ENCODE data around the gene HIKESHI.

GRCh38 chr11:86301742-86302091, 323 bp upstream of the HIKESHI start:
- TF ChIP-seq NRF1 (IDR thresholded peaks at IDR 0.05; ENCODE audit: low read depth, low read length) = no peak
- no peak for TF ChIP-seq CTCF (IDR thresholded peaks at IDR 0.05)
- TF ChIP-seq POLR2AphosphoS5 (IDR thresholded peaks at IDR 0.05; ENCODE audit: low read depth, low read length) = no peak
- no peak for TF ChIP-seq EP300 (IDR thresholded peaks at IDR 0.05; ENCODE audit: borderline replicate concordance in 1 of 2, low read depth in 1 of 2, low read length in 1 of 2)
- TF ChIP-seq, protein P1, sequence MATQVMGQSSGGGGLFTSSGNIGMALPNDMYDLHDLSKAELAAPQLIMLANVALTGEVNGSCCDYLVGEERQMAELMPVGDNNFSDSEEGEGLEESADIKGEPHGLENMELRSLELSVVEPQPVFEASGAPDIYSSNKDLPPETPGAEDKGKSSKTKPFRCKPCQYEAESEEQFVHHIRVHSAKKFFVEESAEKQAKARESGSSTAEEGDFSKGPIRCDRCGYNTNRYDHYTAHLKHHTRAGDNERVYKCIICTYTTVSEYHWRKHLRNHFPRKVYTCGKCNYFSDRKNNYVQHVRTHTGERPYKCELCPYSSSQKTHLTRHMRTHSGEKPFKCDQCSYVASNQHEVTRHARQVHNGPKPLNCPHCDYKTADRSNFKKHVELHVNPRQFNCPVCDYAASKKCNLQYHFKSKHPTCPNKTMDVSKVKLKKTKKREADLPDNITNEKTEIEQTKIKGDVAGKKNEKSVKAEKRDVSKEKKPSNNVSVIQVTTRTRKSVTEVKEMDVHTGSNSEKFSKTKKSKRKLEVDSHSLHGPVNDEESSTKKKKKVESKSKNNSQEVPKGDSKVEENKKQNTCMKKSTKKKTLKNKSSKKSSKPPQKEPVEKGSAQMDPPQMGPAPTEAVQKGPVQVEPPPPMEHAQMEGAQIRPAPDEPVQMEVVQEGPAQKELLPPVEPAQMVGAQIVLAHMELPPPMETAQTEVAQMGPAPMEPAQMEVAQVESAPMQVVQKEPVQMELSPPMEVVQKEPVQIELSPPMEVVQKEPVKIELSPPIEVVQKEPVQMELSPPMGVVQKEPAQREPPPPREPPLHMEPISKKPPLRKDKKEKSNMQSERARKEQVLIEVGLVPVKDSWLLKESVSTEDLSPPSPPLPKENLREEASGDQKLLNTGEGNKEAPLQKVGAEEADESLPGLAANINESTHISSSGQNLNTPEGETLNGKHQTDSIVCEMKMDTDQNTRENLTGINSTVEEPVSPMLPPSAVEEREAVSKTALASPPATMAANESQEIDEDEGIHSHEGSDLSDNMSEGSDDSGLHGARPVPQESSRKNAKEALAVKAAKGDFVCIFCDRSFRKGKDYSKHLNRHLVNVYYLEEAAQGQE (IDR thresholded peaks at IDR 0.05; ENCODE audit: low read depth, low read length) = no peak
- no peak for TF ChIP-seq RFX5 (IDR thresholded peaks at IDR 0.05; ENCODE audit: low read length)

Measured in SK-N-SH (cell line).